Nephron progenitor cell (in vitro differentiated cells): ENCODE results near the gene XPNPEP1.

Source experiments
- DNase-seq: peaks from one replicate; pipeline ENCODE4 v3.0.0; 2021
- H3K27ac Mint-ChIP-seq: 2 replicates; pipeline ENCODE4 v1.8.0; 2021; ENCODE audit warnings: mild to moderate bottlenecking, moderate library complexity, mixed read lengths
- H3K27me3 Mint-ChIP-seq: 2 replicates; pipeline ENCODE4 v1.8.0; 2021; ENCODE audit warnings: mild to moderate bottlenecking, low read depth, mixed read lengths; ENCODE audit not compliant: poor library complexity
- H3K36me3 Mint-ChIP-seq: 2 replicates; pipeline ENCODE4 v1.8.0; 2021; ENCODE audit warnings: low read depth, mixed read lengths
- H3K4me1 Mint-ChIP-seq: 2 replicates; pipeline ENCODE4 v1.8.0; 2021; ENCODE audit warnings: mixed read lengths
- H3K4me3 Mint-ChIP-seq: 2 replicates; pipeline ENCODE4 v1.8.0; 2021; ENCODE audit warnings: mild to moderate bottlenecking, moderate library complexity, mixed read lengths
- H3K9me3 Mint-ChIP-seq: 2 replicates; pipeline ENCODE4 v1.8.0; 2021; ENCODE audit warnings: mild to moderate bottlenecking, moderate library complexity, mixed read lengths
- CTCF ChIP-seq: fragments of 200-600 bp; sonication (generic); IDR thresholded peaks from 2 replicates; pipeline ENCODE4 v1.5.0; 2021; ENCODE audit warnings: antibody characterized with exemption

The XPNPEP1 gene

DNA sequence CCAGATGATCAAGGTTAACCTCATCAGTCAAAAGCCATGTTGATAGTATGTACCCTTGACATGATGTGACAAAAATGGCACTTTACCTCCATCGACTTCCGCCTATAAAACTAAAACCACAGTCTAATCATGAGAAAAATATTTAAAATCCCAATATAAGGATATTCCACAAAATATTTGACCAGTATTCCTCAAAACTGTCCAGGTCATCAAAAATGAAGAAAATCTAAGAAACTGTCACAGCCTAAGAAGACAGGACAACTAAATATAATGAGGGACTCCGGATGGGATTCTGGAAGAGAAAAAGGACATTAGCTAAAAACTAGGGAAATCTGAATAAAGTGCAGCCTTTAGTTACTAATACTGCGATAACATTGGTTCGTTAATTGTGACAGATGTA is 67.6 kb downstream of the XPNPEP1 start:
- Mint-ChIP-seq H3K4me3 (no peak overlapping the region), H3K27me3 (peaks cover 26% of the 10 kb centered on the region), H3K27ac (no peak overlapping the region), H3K36me3 (no peaks in the 10 kb centered on the region), H3K9me3 (no peaks in the 10 kb centered on the region), H3K4me1 (peaks cover 7% of the 10 kb centered on the region)
- no peak for TF ChIP-seq CTCF
- DNase-seq, result no peak

- no peak for DNase-seq
- H3K4me3 Mint-ChIP-seq, result no peak overlapping the region
- no peaks in the 10 kb centered on the region for H3K9me3 Mint-ChIP-seq
- peaks cover 21% of the 10 kb centered on the region for H3K27me3 Mint-ChIP-seq
- no peak overlapping the region for H3K27ac Mint-ChIP-seq
- H3K36me3 Mint-ChIP-seq, result no peaks in the 10 kb centered on the region
- H3K4me1 Mint-ChIP-seq, result no peaks in the 10 kb centered on the region
- TF ChIP-seq CTCF, result no peak
These were observed 69.4 kb downstream of the XPNPEP1 start for GRCh38 chr10:109853921-109854320.

DNA sequence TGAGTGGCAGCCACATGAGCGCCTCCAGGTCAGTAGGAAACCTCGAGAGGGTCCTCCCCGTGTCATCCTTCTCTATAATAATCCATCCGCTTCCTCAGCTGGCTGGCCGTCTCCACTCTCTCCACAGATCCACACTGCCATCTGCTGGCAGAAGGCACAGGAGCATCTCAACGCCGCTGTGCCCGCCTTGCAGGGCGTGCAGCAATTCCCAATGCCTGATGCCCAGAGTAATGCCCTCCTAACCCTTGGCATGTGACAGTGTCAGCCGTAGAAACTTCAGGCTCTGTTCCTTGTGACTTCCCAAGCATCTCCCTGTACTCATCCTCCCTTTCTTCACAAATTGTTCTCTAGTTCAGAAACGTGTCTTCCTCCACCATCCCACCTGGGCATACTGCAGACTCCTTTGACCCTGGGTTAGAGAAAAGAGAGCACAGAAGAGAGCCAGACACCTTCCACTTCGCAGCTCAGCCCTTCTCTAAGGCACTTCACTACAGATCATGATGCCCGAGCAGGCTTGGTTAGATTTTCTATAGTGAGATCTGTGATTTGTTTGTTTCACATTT is 70.8 kb downstream of the XPNPEP1 start:
- H3K9me3 Mint-ChIP-seq, result no peaks in the 10 kb centered on the region
- no peak overlapping the region for H3K27ac Mint-ChIP-seq
- H3K27me3 Mint-ChIP-seq, result peaks cover 21% of the 10 kb centered on the region
- H3K36me3 Mint-ChIP-seq, result no peaks in the 10 kb centered on the region
- no peaks in the 10 kb centered on the region for H3K4me1 Mint-ChIP-seq
- no peak overlapping the region for H3K4me3 Mint-ChIP-seq
- peak; percentile 95 for TF ChIP-seq CTCF
- peak; percentile 87 for DNase-seq

DNA sequence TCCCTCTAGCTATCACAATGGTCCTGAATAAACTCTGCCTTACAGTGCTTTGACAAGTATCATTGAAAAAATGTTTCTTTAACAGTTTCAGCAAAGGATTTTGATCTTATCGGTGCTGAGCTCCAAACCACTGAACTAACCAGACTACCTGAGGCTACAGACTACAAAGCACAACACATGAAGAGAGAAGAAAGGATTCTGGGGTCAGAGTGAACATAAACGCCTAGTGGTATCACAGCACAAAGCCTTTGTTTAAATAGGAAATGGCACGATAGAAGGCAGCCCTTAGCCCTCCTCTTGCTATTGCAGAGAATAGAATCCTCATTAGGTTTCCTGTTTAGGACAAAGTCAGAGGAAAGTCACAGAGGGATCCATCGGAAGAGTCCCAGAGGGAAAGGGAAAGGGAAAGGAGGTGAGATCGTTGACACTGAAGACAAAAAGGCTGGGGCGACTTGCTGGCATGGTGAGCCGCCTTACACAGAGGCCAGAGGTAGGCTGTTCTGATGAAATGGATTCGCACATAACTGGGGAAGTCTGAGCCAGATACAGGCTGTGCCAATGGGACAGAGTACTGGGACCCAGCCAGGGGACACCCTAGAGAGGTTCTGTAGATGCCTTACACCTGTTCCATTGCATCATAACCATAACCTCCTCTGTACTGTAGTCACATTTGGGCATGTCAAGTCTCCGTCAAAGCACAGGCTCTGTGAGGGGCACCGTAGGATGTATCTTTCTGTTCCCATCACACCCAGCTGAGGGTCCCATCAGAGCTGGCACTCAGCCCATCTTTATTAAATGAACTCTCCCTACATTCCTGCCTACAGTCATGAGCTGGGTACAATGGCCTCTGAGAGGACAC is 71.5 kb downstream of the XPNPEP1 start:
- no peak for TF ChIP-seq CTCF
- no peak overlapping the region for H3K4me3 Mint-ChIP-seq
- peaks cover 3% of the 10 kb centered on the region for H3K4me1 Mint-ChIP-seq
- no peaks in the 10 kb centered on the region for H3K9me3 Mint-ChIP-seq
- DNase-seq, result no peak
- no peak overlapping the region for H3K27ac Mint-ChIP-seq
- H3K36me3 Mint-ChIP-seq, result no peaks in the 10 kb centered on the region
- peaks cover 18% of the 10 kb centered on the region for H3K27me3 Mint-ChIP-seq

GRCh38 chr10:109846832-109847231 is 76.5 kb downstream of the XPNPEP1 start:
- Mint-ChIP-seq H3K9me3 (no peaks in the 10 kb centered on the region), H3K4me3 (no peak overlapping the region), H3K4me1 (peaks cover 13% of the 10 kb centered on the region), H3K27me3 (peaks cover 14% of the 10 kb centered on the region), H3K36me3 (no peaks in the 10 kb centered on the region), H3K27ac (peak overlapping the region; percentile 13)
- no peak for TF ChIP-seq CTCF
- DNase-seq, result no peak
